RWPE2 (cell line): Measurements from ENCODE around the gene PACSIN3.

Source experiments
- ATAC-seq: fragments of 200-7000 bp; cut with Tn5 transposase; 3 replicates; pipeline ENCODE4 v1.9.1; 2021; ENCODE audit warnings: low read depth
- DNase-seq: peaks from one replicate; pipeline ENCODE4 v3.0.0-alpha.2; 2020; ENCODE audit warnings: low spot score
- H3K27ac ChIP-seq: fragments of 450-650 bp; 2 replicates; pipeline ENCODE4 v1.5.1; 2017; ENCODE audit warnings: mild to moderate bottlenecking; ENCODE audit not compliant: poor library complexity, severe bottlenecking
- H3K27me3 ChIP-seq: fragments of 250-450 bp; sonication (Bioruptor Pico); 2 replicates; pipeline ENCODE4 v1.5.1; 2021; ENCODE audit warnings: mild to moderate bottlenecking, moderate library complexity; ENCODE audit not compliant: insufficient read depth, poor library complexity, severe bottlenecking
- H3K36me3 ChIP-seq: fragments of 250-450 bp; sonication (Bioruptor Pico); 2 replicates; pipeline ENCODE4 v1.5.1; 2020; ENCODE audit warnings: low read depth, mild to moderate bottlenecking, moderate library complexity
- H3K4me1 ChIP-seq: fragments of 250-450 bp; sonication (Bioruptor Pico); 2 replicates; pipeline ENCODE4 v1.5.1; 2021; ENCODE audit warnings: mild to moderate bottlenecking, moderate library complexity; ENCODE audit not compliant: insufficient read depth, poor library complexity, severe bottlenecking
- H3K4me3 ChIP-seq: fragments of 250-450 bp; sonication (Bioruptor Pico); 2 replicates; pipeline ENCODE4 v1.5.1; 2021; ENCODE audit warnings: mild to moderate bottlenecking, moderate library complexity; ENCODE audit not compliant: severe bottlenecking
- H3K9me3 ChIP-seq: fragments of 250-450 bp; sonication (Bioruptor Pico); 2 replicates; pipeline ENCODE4 v1.5.1; 2021; ENCODE audit warnings: mild to moderate bottlenecking, moderate library complexity; ENCODE audit not compliant: severe bottlenecking
- CTCF ChIP-seq: fragments of 450-650 bp; IDR thresholded peaks from one replicate; pipeline ENCODE4 v1.5.1; 2017; ENCODE audit warnings: mild to moderate bottlenecking, moderate library complexity; ENCODE audit not compliant: poor library complexity, severe bottlenecking

The PACSIN3 gene

GRCh38 chr11:47187723-47188122 is 1.5 kb upstream of the PACSIN3 start:
- Histone ChIP-seq H3K4me1 (peaks cover 15% of the 10 kb centered on the region), H3K27me3 (no peaks in the 10 kb centered on the region), H3K36me3 (no peaks in the 10 kb centered on the region), H3K9me3 (no peaks in the 10 kb centered on the region), H3K27ac (peak overlapping the region; percentile 91), H3K4me3 (peak overlapping the region; percentile 54)
- ATAC-seq (no peak), DNase-seq (no peak)
- TF ChIP-seq CTCF = no peak

DNA sequence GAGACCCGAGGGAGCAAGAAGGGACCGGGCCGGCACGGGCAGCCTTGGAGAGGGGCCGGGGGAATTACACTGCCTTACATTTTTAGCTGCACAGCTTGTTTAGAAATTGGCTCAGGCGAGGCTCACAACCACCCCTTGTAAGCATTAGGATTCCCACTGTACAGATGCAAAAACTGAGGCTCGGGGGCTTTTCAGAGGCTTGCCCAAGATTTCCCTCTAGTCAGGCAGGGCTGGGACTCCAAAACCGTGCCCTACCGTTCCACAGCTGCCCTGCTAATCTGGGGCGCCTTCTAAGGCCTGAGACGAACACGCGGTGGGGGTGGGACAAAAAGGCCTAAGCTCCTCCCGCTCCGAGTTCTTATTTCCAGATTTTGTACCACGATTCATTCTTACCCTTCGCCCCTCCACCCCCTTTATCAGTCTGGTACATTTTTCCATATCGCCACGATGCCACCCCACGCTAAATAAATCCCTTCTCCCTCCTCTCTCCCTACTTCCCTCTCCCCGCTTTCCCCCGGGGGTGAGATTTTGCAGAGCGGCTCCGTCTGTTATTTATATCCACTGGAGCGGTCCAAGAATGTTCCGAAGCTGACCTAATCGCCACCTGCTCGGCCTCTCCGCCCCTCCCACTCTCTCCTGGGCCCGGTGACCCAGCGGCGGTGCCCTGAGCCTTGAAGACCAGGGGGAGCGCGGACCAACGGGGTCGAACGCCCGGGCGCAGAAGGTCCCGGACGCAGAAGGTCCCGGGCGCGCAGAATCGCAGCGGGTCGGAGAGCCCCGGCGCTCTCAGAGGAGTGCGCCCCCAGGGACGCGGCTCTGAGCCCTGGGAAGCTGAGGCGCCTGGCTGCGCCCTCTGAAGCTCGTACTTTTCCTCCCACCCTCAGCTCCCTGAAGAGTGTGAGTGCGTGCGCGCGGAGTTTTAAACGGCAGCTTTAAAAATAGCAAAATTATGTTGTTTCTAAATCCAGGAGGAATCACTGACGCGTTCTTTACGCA is 764 bp upstream of the PACSIN3 start:
- Histone ChIP-seq H3K4me3 (peak overlapping the region; percentile 54), H3K9me3 (no peaks in the 10 kb centered on the region), H3K4me1 (peaks cover 15% of the 10 kb centered on the region), H3K36me3 (no peaks in the 10 kb centered on the region), H3K27ac (peak overlapping the region; percentile 91), H3K27me3 (no peaks in the 10 kb centered on the region)
- TF ChIP-seq CTCF = no peak
- DNase-seq = no peak
- ATAC-seq = peak; percentile 19; the same call in 2 of the 3 replicates

DNA sequence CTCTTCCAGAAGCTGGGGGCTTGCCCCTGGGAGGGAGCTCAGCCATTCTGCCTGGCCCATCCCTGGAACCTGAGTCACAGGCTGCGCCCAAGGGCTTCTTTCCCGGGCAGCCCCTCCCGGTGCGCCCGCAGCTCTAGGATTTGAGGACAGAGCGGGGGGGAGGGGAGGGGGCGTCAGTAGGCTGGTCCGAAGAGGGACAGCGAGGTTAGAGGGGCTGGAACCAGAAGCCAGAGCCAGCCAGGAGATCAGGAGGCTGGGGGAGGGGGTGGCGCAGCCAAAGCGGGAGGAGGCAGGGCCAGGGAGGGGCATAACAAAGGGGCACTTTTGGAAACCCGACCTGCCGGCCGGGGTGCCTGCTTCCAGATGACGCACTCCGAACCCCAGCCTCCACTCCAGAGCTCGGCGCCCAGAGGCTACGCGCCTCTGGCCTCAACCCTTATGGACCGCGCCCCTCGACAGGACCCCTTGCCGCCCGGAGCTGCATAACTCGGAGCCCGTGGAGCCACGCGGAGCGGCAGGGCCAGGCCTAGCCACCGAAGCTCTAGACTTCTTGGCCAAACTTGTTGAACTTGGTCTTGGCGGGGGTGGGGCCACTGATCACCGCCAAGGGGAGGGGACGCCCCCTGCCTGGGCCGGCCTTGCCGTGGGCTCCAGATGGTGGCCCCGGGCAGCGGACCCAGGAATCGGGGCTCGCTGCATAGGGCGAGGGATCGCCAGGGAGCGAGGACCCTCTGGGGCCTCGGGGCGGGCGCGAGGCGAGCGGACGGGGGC is 744 bp downstream of the PACSIN3 start:
- ATAC-seq = peak; percentile 67
- peaks cover 15% of the 10 kb centered on the region for H3K4me1 ChIP-seq

GRCh38 chr11:47184711-47185304 is 1.4 kb downstream of the PACSIN3 start:
- H3K36me3 ChIP-seq = peaks cover 5% of the 10 kb centered on the region
- peaks cover 15% of the 10 kb centered on the region for H3K4me1 ChIP-seq
- no peak for TF ChIP-seq CTCF
- no peaks in the 10 kb centered on the region for H3K27me3 ChIP-seq
- peak overlapping the region; percentile 54 for H3K4me3 ChIP-seq
- ATAC-seq (peak; percentile 2; the same call in 2 of the 3 replicates), DNase-seq (no peak)
- H3K27ac ChIP-seq = peak overlapping the region; percentile 91
- no peaks in the 10 kb centered on the region for H3K9me3 ChIP-seq

More for the DNA sequence above, 744 bp downstream of the PACSIN3 start:
- peak; percentile 83 for DNase-seq
- Histone ChIP-seq H3K9me3 (no peaks in the 10 kb centered on the region), H3K27me3 (no peaks in the 10 kb centered on the region), H3K27ac (peak overlapping the region; percentile 91), H3K36me3 (0 out of 2 replicates have a peak, but pooled peaks cover 3% of the 10 kb centered on the region), H3K4me3 (peak overlapping the region; percentile 54)
- TF ChIP-seq CTCF = no peak
